GM18517 (cell line): ENCODE measurements around the gene HMGB4.

Source experiments
- ATAC-seq: cut with Tn5 transposase; IDR thresholded peaks from one replicate; pipeline ENCODE4 v1.9.1; 2021; ENCODE audit warnings: mild to moderate bottlenecking, moderate library complexity; ENCODE audit not compliant: unreplicated experiment

HMGB4 gene, protein sequence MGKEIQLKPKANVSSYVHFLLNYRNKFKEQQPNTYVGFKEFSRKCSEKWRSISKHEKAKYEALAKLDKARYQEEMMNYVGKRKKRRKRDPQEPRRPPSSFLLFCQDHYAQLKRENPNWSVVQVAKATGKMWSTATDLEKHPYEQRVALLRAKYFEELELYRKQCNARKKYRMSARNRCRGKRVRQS

DNA sequence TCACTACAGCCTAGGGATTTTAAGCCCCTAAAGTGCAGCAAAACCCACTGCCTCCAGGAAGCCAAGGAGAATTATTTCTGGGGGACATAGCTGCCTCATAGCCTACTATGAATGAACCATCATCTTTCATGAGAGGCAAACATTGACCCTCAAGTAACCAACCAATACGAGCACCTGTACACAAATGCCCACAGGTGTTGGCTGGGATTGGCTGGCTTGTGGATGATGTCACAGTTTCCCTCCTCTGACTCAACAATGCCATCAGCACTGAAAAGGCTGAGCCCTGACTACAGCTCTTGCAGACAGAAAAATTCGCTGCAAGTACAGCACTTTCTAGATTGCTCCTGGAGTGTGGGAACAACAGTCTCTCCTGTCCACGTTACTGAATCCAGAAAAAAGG lies at the start of gene HMGB4:
HMGB4 (plus strand) TSS at position 301 of the 400 bp plus-strand sequence. CDS start 113 bp downstream, outside the sequence.
- ATAC-seq = no peak

GRCh38 chr1:33814166-33814565 lies 49.7 kb upstream of the HMGB4 start:
- ATAC-seq = no peak

- no peak for ATAC-seq
Measured at GRCh38 chr1:33815061-33815460, 48.8 kb upstream of the HMGB4 start.

- ATAC-seq = no peak
Measured at GRCh38 chr1:33818071-33818470, 45.8 kb upstream of the HMGB4 start.

DNA sequence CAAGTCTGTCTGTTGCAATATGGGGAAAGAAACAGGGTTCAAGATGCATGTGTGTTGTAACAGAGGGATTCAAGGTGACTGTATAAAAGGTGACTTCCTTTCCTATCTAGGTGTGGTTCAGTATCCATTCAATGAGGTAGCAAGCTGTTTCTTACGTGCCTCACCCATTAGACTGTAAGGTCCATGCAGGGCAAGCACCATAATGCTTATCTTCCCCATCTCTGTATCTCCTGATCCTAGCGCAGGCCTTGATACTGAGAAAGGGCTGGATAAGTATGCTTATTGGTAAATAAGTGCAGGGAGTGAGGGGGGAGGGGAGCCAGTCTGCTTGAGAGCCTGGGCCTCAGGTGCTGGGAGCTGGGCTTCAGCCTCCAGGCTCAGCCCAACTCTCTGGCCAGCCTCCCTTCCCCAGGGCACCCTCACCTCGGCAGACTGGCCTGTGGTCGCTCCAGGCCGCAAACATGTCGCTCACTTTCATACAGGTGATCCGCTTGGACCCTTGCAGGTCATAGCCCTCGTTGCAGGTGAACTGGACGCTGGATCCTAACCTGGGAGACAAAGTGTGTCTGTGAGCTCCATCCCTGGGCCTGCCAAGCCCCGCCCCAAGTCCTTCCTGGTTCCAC lies 44.5 kb upstream of the HMGB4 start:
- ATAC-seq = no peak

GRCh38 chr1:33819913-33820311 lies 44.0 kb upstream of the HMGB4 start:
- no peak for ATAC-seq

- ATAC-seq = no peak
Measured at GRCh38 chr1:33820804-33821203, 43.1 kb upstream of the HMGB4 start.

- ATAC-seq = no peak
Measured at GRCh38 chr1:33821291-33821690, 42.6 kb upstream of the HMGB4 start.

DNA sequence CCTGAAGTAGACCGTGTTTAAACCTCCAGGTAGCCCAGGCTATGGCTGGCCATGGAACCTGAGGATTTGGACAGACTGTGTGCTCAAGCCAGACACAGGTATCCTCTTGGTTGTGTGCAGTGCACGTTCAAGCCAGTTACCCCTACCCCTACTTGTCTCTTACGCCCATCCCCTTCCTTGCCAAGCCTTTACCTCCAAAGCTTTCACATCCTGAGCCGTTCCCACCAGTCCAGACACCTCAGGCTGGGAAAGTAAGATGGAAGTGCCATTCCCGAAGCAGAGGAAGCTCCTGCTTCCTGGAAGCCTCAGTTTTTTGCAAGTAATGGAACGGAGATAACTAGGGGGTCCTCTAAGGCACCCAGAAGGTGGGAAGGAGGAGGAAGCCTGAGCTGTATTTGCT lies 41.5 kb upstream of the HMGB4 start:
- ATAC-seq = no peak

DNA sequence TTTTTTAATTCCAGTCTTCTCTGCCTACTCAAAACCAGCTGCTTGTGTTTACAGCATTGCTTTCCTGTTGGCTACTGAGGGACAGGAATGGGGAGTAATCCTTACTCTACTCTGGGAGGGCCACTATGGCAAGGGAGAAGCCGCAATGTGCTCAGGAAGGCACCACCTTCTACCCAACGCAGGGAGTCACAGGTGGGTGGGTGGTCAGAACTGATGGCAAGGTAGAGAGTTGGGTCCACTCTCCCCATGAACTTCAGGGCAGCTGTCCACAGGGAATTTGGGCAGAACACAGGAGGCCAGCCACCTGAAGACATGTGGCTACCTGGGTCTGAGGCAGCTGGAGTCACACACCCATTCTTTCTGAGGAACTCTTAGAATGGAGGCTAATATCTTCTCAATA lies 40.5 kb upstream of the HMGB4 start:
- ATAC-seq = no peak

- ATAC-seq = no peak
Measured at GRCh38 chr1:33823830-33824229, 40.0 kb upstream of the HMGB4 start.

GRCh38 chr1:33824321-33824720 lies 39.6 kb upstream of the HMGB4 start:
- ATAC-seq = no peak

- no peak for ATAC-seq
Measured at GRCh38 chr1:33824971-33825370, 38.9 kb upstream of the HMGB4 start.

DNA sequence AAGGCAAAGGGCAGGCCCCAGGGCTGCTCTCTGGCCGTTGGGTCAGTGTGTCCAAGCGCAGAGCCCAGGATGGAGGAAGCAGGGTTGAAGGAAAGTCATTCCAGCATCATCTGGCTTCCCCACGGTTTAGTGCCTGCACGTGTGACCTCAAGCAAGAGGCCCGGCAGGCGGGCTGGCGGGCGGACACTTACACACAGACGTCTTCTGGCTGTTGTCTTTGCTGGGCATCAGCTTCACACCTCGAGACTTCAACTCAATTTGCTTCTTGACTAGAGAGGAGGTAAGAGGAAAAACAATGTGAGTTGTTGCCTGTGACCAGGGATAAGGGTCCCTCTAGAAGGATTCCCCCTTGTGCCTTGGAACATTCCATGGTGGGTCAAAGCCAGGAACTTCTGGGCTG lies 38.4 kb upstream of the HMGB4 start:
- ATAC-seq = no peak

DNA sequence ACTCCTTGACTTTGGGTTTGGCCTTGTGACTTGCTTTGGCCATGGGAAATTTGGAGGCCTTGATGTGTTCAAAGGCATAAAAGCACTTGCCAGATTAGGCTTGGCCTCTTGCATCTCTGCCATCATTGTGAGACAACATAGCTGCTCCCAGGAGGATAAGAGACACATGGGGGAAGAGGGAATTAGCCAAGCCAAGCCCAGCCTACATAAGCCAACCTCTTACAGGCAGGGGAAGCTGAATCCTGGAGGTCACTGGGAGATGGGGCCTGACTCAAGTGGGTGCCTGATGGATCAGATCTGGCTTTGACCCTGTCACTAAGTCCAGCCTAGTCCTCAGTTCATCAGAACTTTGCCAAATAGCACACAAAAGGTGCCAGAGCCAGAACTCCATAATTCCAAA lies 37.6 kb upstream of the HMGB4 start:
- ATAC-seq = no peak

DNA sequence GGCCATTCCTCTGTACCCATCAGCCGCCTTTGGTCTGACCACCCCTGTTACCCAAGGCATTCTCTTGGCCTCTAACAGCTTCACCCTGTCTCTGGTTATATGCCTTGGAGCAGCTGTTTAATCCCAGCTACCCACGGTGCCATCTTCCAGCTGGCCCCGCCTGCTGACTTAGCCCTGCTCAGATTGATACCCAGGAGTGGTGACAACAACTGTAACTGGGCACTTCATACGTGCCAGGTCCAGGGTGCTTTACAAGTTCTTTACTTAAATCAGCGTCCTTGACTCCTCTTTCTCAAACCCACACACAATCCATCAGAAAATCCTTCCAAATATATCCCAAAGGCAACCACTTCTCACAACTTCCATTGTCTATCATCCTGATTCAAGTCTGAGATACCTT lies 37.2 kb upstream of the HMGB4 start:
- ATAC-seq = no peak

DNA sequence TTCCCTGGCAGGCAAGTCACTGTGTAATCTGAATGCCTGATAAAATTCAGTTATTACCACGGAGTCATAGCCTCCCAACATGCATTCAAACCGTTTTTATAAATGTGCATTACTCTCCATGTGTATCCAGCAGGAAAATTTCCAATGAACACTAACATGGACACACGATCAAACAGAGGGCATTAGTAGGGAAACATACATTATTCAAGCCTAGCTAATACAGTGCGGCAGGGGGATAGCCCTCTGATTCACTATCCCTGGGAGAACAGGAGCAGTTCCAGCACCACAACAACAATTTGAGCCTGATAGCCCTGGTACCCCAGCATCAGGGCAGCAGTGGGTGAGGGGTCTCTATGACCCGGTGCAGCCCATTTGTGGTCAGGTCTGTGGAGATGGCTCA lies 35.8 kb upstream of the HMGB4 start:
- no peak for ATAC-seq

GRCh38 chr1:33828654-33829053 lies 35.2 kb upstream of the HMGB4 start:
- no peak for ATAC-seq

GRCh38 chr1:33836911-33837310 lies 27.0 kb upstream of the HMGB4 start:
- ATAC-seq = no peak

DNA sequence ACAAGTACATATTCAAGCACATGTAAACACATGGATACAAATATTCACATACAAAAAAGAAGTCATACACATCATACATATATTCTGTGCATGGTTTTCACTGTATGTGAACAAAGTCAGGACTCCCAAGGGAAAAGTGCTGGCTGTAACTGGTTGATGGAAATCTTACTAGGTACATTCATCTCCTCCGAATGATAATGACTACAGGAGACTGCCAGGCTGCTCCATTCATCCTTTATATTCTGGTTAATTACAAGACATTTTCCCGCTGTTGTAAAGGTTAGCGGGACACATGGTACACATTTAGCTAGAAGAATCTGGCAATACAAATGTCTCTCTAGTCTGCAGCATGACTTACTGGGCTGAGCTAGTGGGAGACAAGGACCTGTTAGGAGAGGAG lies 26.2 kb upstream of the HMGB4 start:
- no peak for ATAC-seq

- ATAC-seq = no peak
Measured at GRCh38 chr1:33841494-33841893, 22.4 kb upstream of the HMGB4 start.

DNA sequence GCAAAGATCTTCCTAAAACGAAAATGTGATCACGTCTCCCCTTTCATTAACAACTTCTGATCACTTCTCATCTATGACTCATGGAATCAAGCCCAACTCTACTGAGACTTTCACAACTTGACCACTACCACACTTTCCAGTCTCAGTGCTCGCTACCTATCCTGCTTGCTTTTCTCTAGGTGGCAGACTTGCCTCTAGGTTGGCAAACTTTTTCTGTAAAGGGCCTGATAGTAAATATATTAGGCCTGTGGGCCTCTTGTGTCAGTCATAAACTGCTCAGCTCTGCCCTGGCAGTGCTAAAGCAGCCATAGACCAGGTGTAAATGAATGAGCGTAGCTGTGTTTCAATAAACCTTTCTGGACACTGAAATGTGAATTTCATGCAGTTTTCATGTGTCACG lies 21.5 kb upstream of the HMGB4 start:
- no peak for ATAC-seq

GRCh38 chr1:33844166-33844565 lies 19.7 kb upstream of the HMGB4 start:
- no peak for ATAC-seq
